ENCODE measurements around the gene IL19. TPM values are rescaled to one million over a fixed set of nuclear protein-coding genes. Genes with fewer than 3 reads are reported as not detected.

IL19 gene
- total and polyA plus RNA-seq, 2 experiments from 2014 or later = 0.37 TPM; not detected in 1

- Histone ChIP-seq H3K27ac (no peak overlapping the region), H3K79me2 (peaks cover 97% of the 10 kb centered on the region), H3K36me3 (replicated peaks; ENCODE audit: insufficient read depth, low read depth) (no peaks in the 10 kb centered on the region), H2AFZ (no peak overlapping the region), H3K4me2 (no peak overlapping the region), H4K20me1 (ENCODE audit: insufficient read depth, poor library complexity, severe bottlenecking) (peaks cover 93% of the 10 kb centered on the region), H3K9me2 (replicated peaks; ENCODE audit: insufficient read depth) (no peaks in the 10 kb centered on the region), H3K9me3 (ENCODE audit: low read depth) (no peaks in the 10 kb centered on the region), H3K27me3 (no peaks in the 10 kb centered on the region), H3K4me1 (ENCODE audit: insufficient read depth) (peaks cover 10% of the 10 kb centered on the region), H3K4me3 (no peak overlapping the region)
- DNase-seq (ENCODE audit: low spot score) = no peak
- TF ChIP-seq CTCF (IDR thresholded peaks at IDR 0.05; ENCODE audit: poor library complexity) (no peak), EZH2 (IDR thresholded peaks at IDR 0.05; ENCODE audit: borderline replicate concordance) (no peak), EZH2phosphoT487 (IDR thresholded peaks at IDR 0.05; ENCODE audit: low read depth, severe bottlenecking, unreplicated experiment) (no peak)
- 73% methylated on average over 4 of the region's 4 CpGs for WGBS (ENCODE audit: low lambda C conversion rate, missing lambda C conversion rate)
These were observed 47.1 kb upstream of the IL19 start for GRCh38 chr1:206723462-206723804.

- WGBS (ENCODE audit: low lambda C conversion rate, missing lambda C conversion rate) = 64% methylated on average over 12 of the region's 12 CpGs
- Histone ChIP-seq H3K36me3 (replicated peaks; ENCODE audit: insufficient read depth, low read depth) (no peaks in the 10 kb centered on the region), H3K4me3 (no peak overlapping the region), H3K4me1 (ENCODE audit: insufficient read depth) (peaks cover 10% of the 10 kb centered on the region), H4K20me1 (ENCODE audit: insufficient read depth, poor library complexity, severe bottlenecking) (peaks cover 93% of the 10 kb centered on the region), H2AFZ (no peak overlapping the region), H3K4me2 (no peak overlapping the region), H3K27ac (peak overlapping the region; percentile 44), H3K9me3 (ENCODE audit: low read depth) (no peaks in the 10 kb centered on the region), H3K9me2 (replicated peaks; ENCODE audit: insufficient read depth) (no peaks in the 10 kb centered on the region), H3K27me3 (no peaks in the 10 kb centered on the region), H3K79me2 (peaks cover 97% of the 10 kb centered on the region)
- TF ChIP-seq EZH2phosphoT487 (IDR thresholded peaks at IDR 0.05; ENCODE audit: low read depth, severe bottlenecking, unreplicated experiment) = no peak
- DNase-seq (ENCODE audit: low spot score) = peak; percentile 45
These were observed 46.6 kb upstream of the IL19 start for GRCh38 chr1:206723805-206724472.

- H4K20me1 ChIP-seq (ENCODE audit: insufficient read depth, poor library complexity, severe bottlenecking) = peaks cover 87% of the 10 kb centered on the region
- WGBS (ENCODE audit: low lambda C conversion rate, missing lambda C conversion rate) = 73% methylated on average over 9 of the region's 9 CpGs
- H3K9me2 ChIP-seq (replicated peaks; ENCODE audit: insufficient read depth) = no peaks in the 10 kb centered on the region
- DNase-seq (ENCODE audit: low spot score) = peak; percentile 57
- H3K9me3 ChIP-seq (ENCODE audit: low read depth) = no peaks in the 10 kb centered on the region
- no peak overlapping the region for H3K27ac ChIP-seq
- H3K79me2 ChIP-seq = peaks cover 84% of the 10 kb centered on the region
- peaks cover 10% of the 10 kb centered on the region for H3K4me1 ChIP-seq (ENCODE audit: insufficient read depth)
- H3K36me3 ChIP-seq (replicated peaks; ENCODE audit: insufficient read depth, low read depth) = no peaks in the 10 kb centered on the region
- H2AFZ ChIP-seq = no peak overlapping the region
- no peak overlapping the region for H3K4me3 ChIP-seq
- H3K4me2 ChIP-seq = no peak overlapping the region
- no peaks in the 10 kb centered on the region for H3K27me3 ChIP-seq
- peak; percentile 55 for TF ChIP-seq CTCF (IDR thresholded peaks at IDR 0.05; ENCODE audit: poor library complexity)
- TF ChIP-seq EZH2 (IDR thresholded peaks at IDR 0.05; ENCODE audit: borderline replicate concordance) = no peak
These were observed 45.2 kb upstream of the IL19 start for GRCh38 chr1:206725109-206725963.

Data from hepatocyte (in vitro differentiated cells).